BE2C (cell line): ENCODE data around the gene GDI1.

Experiments used
- DNase-seq: peaks from one replicate; pipeline ENCODE4 v3.0.0-alpha.2; 2020
- H3K27me3 ChIP-seq: fragments of 250-450 bp; sonication (Bioruptor Pico); 2 replicates; pipeline ENCODE4 v1.5.1; 2020; ENCODE audit warnings: mild to moderate bottlenecking
- H3K36me3 ChIP-seq: fragments of 250-450 bp; sonication (Bioruptor Pico); 2 replicates; pipeline ENCODE4 v1.5.1; 2020; ENCODE audit warnings: mild to moderate bottlenecking
- H3K4me1 ChIP-seq: fragments of 250-450 bp; sonication (Bioruptor Pico); 2 replicates; pipeline ENCODE4 v1.5.1; 2020
- H3K4me3 ChIP-seq: 2 replicates; pipeline ENCODE4 v1.5.1; 2011; ENCODE audit warnings: low read depth, low read length
- H3K9me3 ChIP-seq: fragments of 250-450 bp; sonication (Bioruptor Pico); 2 replicates; pipeline ENCODE4 v1.5.1; 2020
- CTCF ChIP-seq: IDR thresholded peaks from 2 replicates; pipeline ENCODE4 v1.5.1; 2012; ENCODE audit warnings: mild to moderate bottlenecking, low read depth, low read length

The GDI1 gene

GRCh38 chrX:154488336-154489075 is 51.6 kb downstream of the GDI1 start:
- Histone ChIP-seq H3K27me3 (no peaks in the 10 kb centered on the region), H3K4me3 (no peak overlapping the region), H3K36me3 (peaks cover 13% of the 10 kb centered on the region), H3K4me1 (no peaks in the 10 kb centered on the region), H3K9me3 (no peaks in the 10 kb centered on the region)
- no peak for TF ChIP-seq CTCF
- DNase-seq, result no peak

- H3K36me3 ChIP-seq, result peaks cover 11% of the 10 kb centered on the region
- no peaks in the 10 kb centered on the region for H3K9me3 ChIP-seq
- H3K4me3 ChIP-seq, result no peak overlapping the region
- no peaks in the 10 kb centered on the region for H3K27me3 ChIP-seq
- H3K4me1 ChIP-seq, result no peaks in the 10 kb centered on the region
- no peak for DNase-seq
- no peak for TF ChIP-seq CTCF
Observed at GRCh38 chrX:154489182-154489581, 52.2 kb downstream of the GDI1 start.

DNA sequence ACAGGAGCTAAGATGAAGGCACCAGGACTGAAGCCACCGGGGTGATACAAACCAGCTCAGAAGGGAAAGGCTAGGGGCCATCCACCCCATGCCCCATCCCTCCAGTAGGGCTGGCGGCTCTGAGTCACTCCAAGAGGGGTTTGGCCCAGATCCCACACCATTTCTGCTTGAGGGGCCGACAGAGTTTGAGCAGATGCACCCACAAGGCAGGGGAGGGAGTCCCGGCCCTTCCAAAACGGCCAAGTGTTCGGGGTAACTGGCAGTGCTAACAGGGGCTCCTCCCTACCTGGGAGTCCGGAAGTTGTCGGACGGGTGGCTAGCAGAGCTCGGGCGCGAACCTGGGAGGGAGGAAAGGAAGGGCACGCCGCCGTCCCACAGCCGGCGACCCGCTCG is 53.1 kb downstream of the GDI1 start:
- H3K9me3 ChIP-seq, result no peaks in the 10 kb centered on the region
- DNase-seq, result peak; percentile 31
- peaks cover 3% of the 10 kb centered on the region for H3K36me3 ChIP-seq
- TF ChIP-seq CTCF, result no peak
- H3K4me3 ChIP-seq, result peak overlapping the region; percentile 54
- no peaks in the 10 kb centered on the region for H3K27me3 ChIP-seq
- no peaks in the 10 kb centered on the region for H3K4me1 ChIP-seq

GRCh38 chrX:154490414-154491083 is 53.6 kb downstream of the GDI1 start, which contains the start of gene SLC10A3:
TSS of gene SLC10A3 (minus strand) at chrX:154490629. CDS start at chrX:154488940, 1,689 bp downstream.
- Histone ChIP-seq H3K27me3 (no peaks in the 10 kb centered on the region), H3K36me3 (no peaks in the 10 kb centered on the region), H3K4me3 (peak within 1 kb of the TSS; percentile 57), H3K4me1 (no peaks in the 10 kb centered on the region), H3K9me3 (no peaks in the 10 kb centered on the region)
- DNase-seq, result peak; percentile 95
- TF ChIP-seq CTCF, result 0 out of 2 replicates have a peak, but pooled peaks have one; percentile 1
